Panc1 (cell line): ENCODE results near the gene MPPED1. TPM values are rescaled to one million over a fixed set of nuclear protein-coding genes. Genes with fewer than 3 reads are reported as not detected.

Experiments
- ATAC-seq: fragments of 200-7000 bp; cut with Tn5 transposase; 2 replicates; pipeline ENCODE4 v1.9.1; 2020; ENCODE audit warnings: mild to moderate bottlenecking, moderate library complexity
- BruUV-seq: library from RNA; stranded (reverse); fragments of 400-500 nt; replicated peaks from 2 replicates; lab custom pipeline; 2021; lab: Mats Ljungman, UMichigan
- CTCF ChIA-PET: fragments of 300-600 bp; sonication (Branson Sonifier 250); formaldehyde crosslinking; loops from one replicate; lab custom pipeline; 2022; ENCODE audit warnings: antibody characterized with exemption; lab: Charles Lee
- POLR2A ChIA-PET: fragments of 300-600 bp; sonication (Branson Sonifier 250); formaldehyde crosslinking; loops from one replicate; lab custom pipeline; 2022; ENCODE audit warnings: antibody characterized with exemption; lab: Charles Lee
- DNase-seq: peaks from one replicate; pipeline ENCODE4 v3.0.0-alpha.2; 2010; ENCODE audit warnings: low read depth, low spot score
- H3K27ac ChIP-seq: 2 replicates; pipeline ENCODE4 v1.5.1; 2011; ENCODE audit warnings: mild to moderate bottlenecking, low read length, inconsistent platforms
- H3K27me3 ChIP-seq: fragments of 200-500 bp; sonication (Bioruptor generic); 2 replicates; pipeline ENCODE4 v1.6.0; 2014; ENCODE audit warnings: low read length, inconsistent platforms; ENCODE audit not compliant: control insufficient read depth, insufficient read depth
- H3K36me3 ChIP-seq: fragments of 200-500 bp; sonication (Bioruptor generic); 2 replicates; pipeline ENCODE4 v1.5.1; 2014; ENCODE audit warnings: inconsistent platforms, mild to moderate bottlenecking, low read length, moderate library complexity; ENCODE audit not compliant: control insufficient read depth, insufficient read depth
- H3K4me1 ChIP-seq: 2 replicates; pipeline ENCODE4 v1.5.1; 2011; ENCODE audit warnings: inconsistent platforms, mild to moderate bottlenecking, low read length, moderate library complexity; ENCODE audit not compliant: control insufficient read depth, insufficient read depth
- H3K4me3 ChIP-seq, 2 experiments: 2 replicates each; pipeline ENCODE4 v1.5.1; 2011 to 2012; ENCODE audit warnings: low read depth in 2 of 2, low read length in 2 of 2, mild to moderate bottlenecking in 2 of 2, inconsistent platforms in 1 of 2, moderate library complexity in 1 of 2
- H3K9me3 ChIP-seq: fragments of 200-500 bp; sonication (Bioruptor generic); 2 replicates; pipeline ENCODE4 v1.5.1; 2014; ENCODE audit warnings: low read depth, mild to moderate bottlenecking, inconsistent platforms, low read length, moderate library complexity; ENCODE audit not compliant: control insufficient read depth, insufficient read depth
- POLR2AphosphoS5 ChIP-seq: IDR thresholded peaks from 2 replicates; pipeline ENCODE4 v1.6.1; 2012; ENCODE audit warnings: mild to moderate bottlenecking, low read depth, low read length, moderate library complexity
- SIN3A ChIP-seq: IDR thresholded peaks from 2 replicates; pipeline ENCODE4 v1.6.1; 2012; ENCODE audit warnings: low read depth, mild to moderate bottlenecking, low read length, moderate library complexity, borderline replicate concordance; ENCODE audit not compliant: insufficient read depth
- TCF7L2 ChIP-seq: IDR thresholded peaks from 2 replicates; pipeline ENCODE4 v1.6.1; 2011; ENCODE audit warnings: mild to moderate bottlenecking, low read depth, low read length, inconsistent platforms
- in situ Hi-C: cut with HindIII; loops from 2 replicates; pipeline ENCODE4 v1.10.0; 2016; ENCODE audit warnings: low sequenced_read_pairs, low pct_unique_long_range_greater_than_20kb
- intact Hi-C: fragments of 100-400 bp; cut with micrococcal nuclease; formaldehyde crosslinking; loops from one replicate; pipeline ENCODE4 v1.10.0; 2022; ENCODE audit not compliant: unreplicated experiment
- total RNA-seq: library from RNA; stranded (reverse); gene quantifications from one replicate; pipeline ENCODE4 v1.2.1, GENCODE V29; 2021; ENCODE audit not compliant: unreplicated experiment
- TF ChIP-seq, protein P1 (sequence below): fragments of 450-650 bp; IDR thresholded peaks from 2 replicates; pipeline ENCODE4 v1.5.1; 2017; ENCODE audit warnings: mild to moderate bottlenecking
- TF ChIP-seq, protein P2 (sequence below), 2 experiments: IDR thresholded peaks; 2 replicates each; pipeline ENCODE4 v1.6.1; 2011 to 2012; ENCODE audit warnings: low read depth in 2 of 2, control low read depth in 1 of 2, low read length in 1 of 2, mild to moderate bottlenecking in 1 of 2, moderate library complexity in 1 of 2; ENCODE audit not compliant: insufficient read depth in 1 of 2

Gene MPPED1
- total RNA-seq, 1 experiment from 2014 or later, result not detected

DNA sequence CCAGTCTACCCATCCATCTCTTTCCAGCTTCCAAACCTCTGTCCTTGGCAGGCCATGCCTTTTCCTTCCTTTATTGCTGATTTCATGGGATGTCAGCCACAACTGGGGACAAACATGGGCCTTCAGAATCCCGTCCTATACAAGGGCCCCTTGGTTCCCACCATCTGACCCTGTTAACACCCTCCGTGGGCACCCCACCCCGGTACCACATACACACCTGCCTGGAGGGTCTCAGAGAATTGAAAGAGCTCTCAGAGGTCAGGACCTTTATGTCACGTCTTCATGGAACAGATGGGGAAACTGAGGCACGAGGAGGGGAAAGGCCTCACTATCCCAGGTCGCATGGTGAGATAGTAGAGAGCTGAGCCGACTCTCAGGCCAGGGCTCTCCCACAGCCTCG lies 53.0 kb downstream of the MPPED1 start:
- in situ Hi-C loops (no loop called here), intact Hi-C loops (no loop called here)
- H3K4me1 ChIP-seq, result no peaks in the 10 kb centered on the region
- H3K27ac ChIP-seq, result no peak overlapping the region
- ChIA-PET CTCF (no interaction called here), POLR2A (no interaction called here)
- TF ChIP-seq, protein P1, sequence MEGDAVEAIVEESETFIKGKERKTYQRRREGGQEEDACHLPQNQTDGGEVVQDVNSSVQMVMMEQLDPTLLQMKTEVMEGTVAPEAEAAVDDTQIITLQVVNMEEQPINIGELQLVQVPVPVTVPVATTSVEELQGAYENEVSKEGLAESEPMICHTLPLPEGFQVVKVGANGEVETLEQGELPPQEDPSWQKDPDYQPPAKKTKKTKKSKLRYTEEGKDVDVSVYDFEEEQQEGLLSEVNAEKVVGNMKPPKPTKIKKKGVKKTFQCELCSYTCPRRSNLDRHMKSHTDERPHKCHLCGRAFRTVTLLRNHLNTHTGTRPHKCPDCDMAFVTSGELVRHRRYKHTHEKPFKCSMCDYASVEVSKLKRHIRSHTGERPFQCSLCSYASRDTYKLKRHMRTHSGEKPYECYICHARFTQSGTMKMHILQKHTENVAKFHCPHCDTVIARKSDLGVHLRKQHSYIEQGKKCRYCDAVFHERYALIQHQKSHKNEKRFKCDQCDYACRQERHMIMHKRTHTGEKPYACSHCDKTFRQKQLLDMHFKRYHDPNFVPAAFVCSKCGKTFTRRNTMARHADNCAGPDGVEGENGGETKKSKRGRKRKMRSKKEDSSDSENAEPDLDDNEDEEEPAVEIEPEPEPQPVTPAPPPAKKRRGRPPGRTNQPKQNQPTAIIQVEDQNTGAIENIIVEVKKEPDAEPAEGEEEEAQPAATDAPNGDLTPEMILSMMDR, result no peak
- TF ChIP-seq TCF7L2 (no peak), POLR2AphosphoS5 (no peak), SIN3A (no peak)
- TF ChIP-seq, protein P2, sequence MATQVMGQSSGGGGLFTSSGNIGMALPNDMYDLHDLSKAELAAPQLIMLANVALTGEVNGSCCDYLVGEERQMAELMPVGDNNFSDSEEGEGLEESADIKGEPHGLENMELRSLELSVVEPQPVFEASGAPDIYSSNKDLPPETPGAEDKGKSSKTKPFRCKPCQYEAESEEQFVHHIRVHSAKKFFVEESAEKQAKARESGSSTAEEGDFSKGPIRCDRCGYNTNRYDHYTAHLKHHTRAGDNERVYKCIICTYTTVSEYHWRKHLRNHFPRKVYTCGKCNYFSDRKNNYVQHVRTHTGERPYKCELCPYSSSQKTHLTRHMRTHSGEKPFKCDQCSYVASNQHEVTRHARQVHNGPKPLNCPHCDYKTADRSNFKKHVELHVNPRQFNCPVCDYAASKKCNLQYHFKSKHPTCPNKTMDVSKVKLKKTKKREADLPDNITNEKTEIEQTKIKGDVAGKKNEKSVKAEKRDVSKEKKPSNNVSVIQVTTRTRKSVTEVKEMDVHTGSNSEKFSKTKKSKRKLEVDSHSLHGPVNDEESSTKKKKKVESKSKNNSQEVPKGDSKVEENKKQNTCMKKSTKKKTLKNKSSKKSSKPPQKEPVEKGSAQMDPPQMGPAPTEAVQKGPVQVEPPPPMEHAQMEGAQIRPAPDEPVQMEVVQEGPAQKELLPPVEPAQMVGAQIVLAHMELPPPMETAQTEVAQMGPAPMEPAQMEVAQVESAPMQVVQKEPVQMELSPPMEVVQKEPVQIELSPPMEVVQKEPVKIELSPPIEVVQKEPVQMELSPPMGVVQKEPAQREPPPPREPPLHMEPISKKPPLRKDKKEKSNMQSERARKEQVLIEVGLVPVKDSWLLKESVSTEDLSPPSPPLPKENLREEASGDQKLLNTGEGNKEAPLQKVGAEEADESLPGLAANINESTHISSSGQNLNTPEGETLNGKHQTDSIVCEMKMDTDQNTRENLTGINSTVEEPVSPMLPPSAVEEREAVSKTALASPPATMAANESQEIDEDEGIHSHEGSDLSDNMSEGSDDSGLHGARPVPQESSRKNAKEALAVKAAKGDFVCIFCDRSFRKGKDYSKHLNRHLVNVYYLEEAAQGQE (IDR thresholded peaks at IDR 0.05; ENCODE audit: insufficient read depth in 1 of 2, low read depth in 2 of 2, low read length in 1 of 2), result no peak
- BruUV-seq, result no TSS peak
- no peaks in the 10 kb centered on the region for H3K36me3 ChIP-seq
- no peak overlapping the region for H3K4me3 ChIP-seq
- H3K27me3 ChIP-seq, result no peaks in the 10 kb centered on the region; the same call in 1 of the 2 replicates
- no peak for DNase-seq
- no peak for ATAC-seq
- no peaks in the 10 kb centered on the region for H3K9me3 ChIP-seq

DNA sequence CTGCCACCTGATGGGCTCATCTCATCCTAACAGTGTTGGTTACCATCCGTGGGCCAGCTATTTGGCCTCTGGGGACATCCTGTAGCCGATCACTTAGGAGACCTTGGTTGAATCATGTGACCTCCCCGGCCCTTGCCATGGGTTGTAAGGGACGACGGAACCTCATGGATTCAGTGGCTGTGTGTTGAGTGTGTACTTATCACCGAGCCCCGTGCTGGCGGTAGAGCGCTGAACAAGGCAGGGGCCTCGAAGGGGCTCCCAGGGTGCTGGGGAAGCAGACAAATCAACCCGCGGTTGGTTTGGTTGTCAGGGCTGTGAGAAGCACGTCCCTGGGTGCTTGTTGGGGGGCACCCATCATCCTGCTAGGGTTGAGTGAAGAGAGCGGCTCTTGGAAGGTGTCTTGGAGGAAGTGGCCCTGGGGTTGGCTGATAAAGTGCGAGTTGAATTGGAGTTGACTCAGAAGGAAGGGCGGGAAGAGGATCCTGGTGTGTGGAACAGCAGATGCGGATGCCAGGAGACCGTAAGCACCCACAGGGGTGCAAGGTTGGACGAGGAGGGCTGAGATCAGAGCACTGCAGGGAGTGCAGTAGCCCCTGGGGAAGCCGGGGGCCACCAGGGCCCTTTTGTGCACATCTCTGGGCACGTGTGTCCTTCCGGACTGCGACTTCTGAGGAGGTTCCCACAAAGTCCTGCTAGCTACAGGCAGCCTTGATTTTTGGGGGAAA lies 53.6 kb downstream of the MPPED1 start:
- ChIA-PET CTCF (no interaction called here), POLR2A (no interaction called here)
- no peaks in the 10 kb centered on the region for H3K36me3 ChIP-seq
- in situ Hi-C loops (no loop called here), intact Hi-C loops (no loop called here)
- H3K4me3 ChIP-seq, result no peak overlapping the region
- no peak overlapping the region for H3K27ac ChIP-seq
- ATAC-seq (no peak), DNase-seq (no peak)
- H3K9me3 ChIP-seq, result no peaks in the 10 kb centered on the region
- H3K27me3 ChIP-seq, result no peaks in the 10 kb centered on the region; the same call in 1 of the 2 replicates
- H3K4me1 ChIP-seq, result no peaks in the 10 kb centered on the region
- TF ChIP-seq POLR2AphosphoS5 (no peak), SIN3A (no peak), TCF7L2 (no peak)
- BruUV-seq, result no TSS peak

DNA sequence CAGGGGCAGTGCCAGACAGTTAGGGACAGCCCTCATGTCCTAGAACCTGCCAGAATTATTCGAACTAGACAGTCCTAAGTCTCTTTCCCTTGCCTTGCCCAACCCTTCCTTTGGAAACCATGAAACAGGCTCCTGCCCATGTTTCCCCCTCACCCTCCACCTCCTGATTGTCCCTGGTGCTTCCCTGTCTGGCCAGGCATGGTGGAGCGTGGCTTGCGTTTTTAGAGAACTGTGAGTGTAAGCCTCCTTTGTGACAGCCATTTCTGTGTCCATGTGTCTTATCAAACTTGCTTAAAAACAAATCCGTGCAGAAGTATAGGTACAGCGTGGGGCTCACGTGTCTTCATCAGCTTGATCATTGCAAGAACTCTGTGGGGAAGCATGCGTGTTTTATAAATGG lies 54.9 kb downstream of the MPPED1 start:
- CTCF ChIA-PET, result no interaction called here
- BruUV-seq, result no TSS peak
- no peak overlapping the region for H3K27ac ChIP-seq
- H3K27me3 ChIP-seq, result no peaks in the 10 kb centered on the region; the same call in 1 of the 2 replicates
- H3K36me3 ChIP-seq, result no peaks in the 10 kb centered on the region
- POLR2A ChIA-PET, result interaction anchor here (0.6 kb wide), 1 partner anchor 1571 kb away, joined by 3 read pairs; no protein-coding TSS in a partner anchor
- DNase-seq (no peak), ATAC-seq (no peak)
- TF ChIP-seq SIN3A (no peak), TCF7L2 (no peak), POLR2AphosphoS5 (no peak)
- TF ChIP-seq, protein P2 (IDR thresholded peaks at IDR 0.05; ENCODE audit: insufficient read depth in 1 of 2, low read depth in 2 of 2, low read length in 1 of 2), result no peak
- TF ChIP-seq, protein P1, result no peak
- H3K4me3 ChIP-seq, result no peak overlapping the region
- in situ Hi-C loops, result no loop called here
- no peaks in the 10 kb centered on the region for H3K4me1 ChIP-seq
- intact Hi-C loops, result no loop called here
- H3K9me3 ChIP-seq, result no peaks in the 10 kb centered on the region
